IMR-90 (cell line): ENCODE data around the gene USP14. TPM values are rescaled to one million over a fixed set of nuclear protein-coding genes. Genes with fewer than 3 reads are reported as not detected.
"Not testable (repeated sequence)": the region's sequence is repeated elsewhere in the genome, so short reads cannot be mapped to it uniquely, and the experiment has no call there.

ENCODE experiments used
- ATAC-seq: fragments of 200-7000 bp; cut with Tn5 transposase; 2 replicates; pipeline ENCODE4 v1.9.1; 2020; ENCODE audit warnings: low read depth, mild to moderate bottlenecking, moderate library complexity
- BruUV-seq: library from RNA; stranded (reverse); fragments of 400-500 nt; replicated peaks from 2 replicates; lab custom pipeline; 2021; lab: Mats Ljungman, UMichigan
- CTCF ChIA-PET: fragments of 300-600 bp; formaldehyde crosslinking; extraction: SDS; loops from one replicate; lab custom pipeline; 2021; ENCODE audit warnings: antibody characterized with exemption; lab: Yijun Ruan, JAX
- POLR2A ChIA-PET: fragments of 300-600 bp; sonication (Branson Sonifier 250); formaldehyde crosslinking; loops from one replicate; lab custom pipeline; 2022; ENCODE audit warnings: antibody characterized with exemption; ENCODE audit not compliant: unreplicated experiment; lab: Charles Lee
- DNase-seq: peaks from one replicate; pipeline ENCODE4 v3.0.0; 2013
- H2AFZ ChIP-seq: replicated peaks from 2 replicates; pipeline ENCODE3; 2013; ENCODE audit warnings: low read length, mild to moderate bottlenecking; ENCODE audit not compliant: poor library complexity
- H2AK5ac ChIP-seq: 2 replicates; pipeline ENCODE4 v1.6.1; 2013; ENCODE audit warnings: low read depth, low read length, inconsistent platforms
- H2AK9ac ChIP-seq: replicated peaks from 2 replicates; pipeline ENCODE3; 2013; ENCODE audit warnings: mild to moderate bottlenecking, low read depth, low read length, moderate library complexity; ENCODE audit not compliant: poor library complexity
- H2BK120ac ChIP-seq: 2 replicates; pipeline ENCODE4 v1.6.1; 2013; ENCODE audit warnings: low read depth, low read length, inconsistent platforms
- H2BK15ac ChIP-seq: 3 replicates; pipeline ENCODE4 v1.6.1; 2013; ENCODE audit warnings: low read depth, low read length, inconsistent platforms
- H2BK20ac ChIP-seq: 2 replicates; pipeline ENCODE4 v1.6.1; 2013; ENCODE audit warnings: low read depth, mild to moderate bottlenecking, inconsistent platforms, low read length, moderate library complexity
- H2BK5ac ChIP-seq: 2 replicates; pipeline ENCODE4 v1.6.1; 2013; ENCODE audit warnings: mild to moderate bottlenecking, low read depth, low read length, inconsistent platforms; ENCODE audit not compliant: poor library complexity, severe bottlenecking
- H3K14ac ChIP-seq: replicated peaks from 2 replicates; pipeline ENCODE4 v1.6.1; 2013; ENCODE audit warnings: low read depth, low read length, inconsistent platforms
- H3K18ac ChIP-seq: 2 replicates; pipeline ENCODE4 v1.6.1; 2013; ENCODE audit warnings: low read depth, low read length, control low read depth
- H3K23ac ChIP-seq: 2 replicates; pipeline ENCODE4 v1.6.1; 2013; ENCODE audit warnings: low read depth, low read length, inconsistent platforms
- H3K27ac ChIP-seq: 2 replicates; pipeline ENCODE4 v1.5.1; 2013; ENCODE audit warnings: mild to moderate bottlenecking, control low read depth, low read length; ENCODE audit not compliant: insufficient read depth
- H3K27me3 ChIP-seq: 2 replicates; pipeline ENCODE4 v1.6.1; 2013; ENCODE audit warnings: low read length; ENCODE audit not compliant: control insufficient read depth, insufficient read depth
- H3K36me3 ChIP-seq: 2 replicates; pipeline ENCODE4 v1.6.1; 2013; ENCODE audit warnings: low read length, mixed read lengths; ENCODE audit not compliant: control insufficient read depth, insufficient read depth
- H3K4ac ChIP-seq: 2 replicates; pipeline ENCODE4 v1.6.1; 2013; ENCODE audit warnings: low read depth, low read length, inconsistent platforms
- H3K4me1 ChIP-seq: 2 replicates; pipeline ENCODE4 v1.6.1; 2013; ENCODE audit warnings: low read length, mixed read lengths; ENCODE audit not compliant: control insufficient read depth, insufficient read depth
- H3K4me2 ChIP-seq: 2 replicates; pipeline ENCODE4 v1.6.1; 2013; ENCODE audit warnings: low read depth, mild to moderate bottlenecking, control low read depth, low read length, moderate library complexity
- H3K4me3 ChIP-seq: 2 replicates; pipeline ENCODE4 v1.5.1; 2013; ENCODE audit warnings: low read depth, mild to moderate bottlenecking, control low read depth, low read length, moderate library complexity; ENCODE audit not compliant: insufficient read depth
- H3K56ac ChIP-seq: 2 replicates; pipeline ENCODE4 v1.6.1; 2013; ENCODE audit warnings: low read length, inconsistent platforms; ENCODE audit not compliant: insufficient read depth; ENCODE audit errors: extremely low read depth
- H3K79me1 ChIP-seq, 2 experiments: 2 replicates each; pipeline ENCODE4 v1.6.1; 2013; ENCODE audit warnings: low read length in 2 of 2, inconsistent platforms in 1 of 2, low read depth in 1 of 2
- H3K9ac ChIP-seq: 2 replicates; pipeline ENCODE4 v1.6.1; 2013; ENCODE audit warnings: low read depth, low read length, control low read depth
- H3K9me1 ChIP-seq: 2 replicates; pipeline ENCODE4 v1.6.1; 2013; ENCODE audit warnings: low read length, inconsistent platforms; ENCODE audit not compliant: insufficient read depth
- H3K9me3 ChIP-seq: 2 replicates; pipeline ENCODE4 v1.6.1; 2013; ENCODE audit warnings: low read length; ENCODE audit not compliant: control insufficient read depth, insufficient read depth
- H4K20me1 ChIP-seq: 2 replicates; pipeline ENCODE4 v1.6.1; 2013; ENCODE audit warnings: low read length, inconsistent platforms; ENCODE audit not compliant: insufficient read depth
- H4K5ac ChIP-seq: 2 replicates; pipeline ENCODE4 v1.6.1; 2013; ENCODE audit warnings: mild to moderate bottlenecking, low read depth, low read length, control low read depth
- H4K8ac ChIP-seq, 2 experiments: 2 replicates each; pipeline ENCODE4 v1.6.1; 2013; ENCODE audit warnings: low read depth in 2 of 2, low read length in 2 of 2, control low read depth in 1 of 2, inconsistent platforms in 1 of 2
- H4K91ac ChIP-seq: 2 replicates; pipeline ENCODE4 v1.6.1; 2013; ENCODE audit warnings: low read depth, low read length, inconsistent platforms; ENCODE audit not compliant: insufficient read depth
- NFE2L2 ChIP-seq: fragments of 150-350 bp; IDR thresholded peaks from 2 replicates; pipeline ENCODE4 v1.6.1; 2016; ENCODE audit warnings: low read depth, mild to moderate bottlenecking, low read length
- WGBS, 2 experiments: methylation state at CpG; one replicate each; pipeline versions ENCODE4 v1.1.5 to v1.1.7; 2013; ENCODE audit warnings: missing lambda C conversion rate in 2 of 2; ENCODE audit not compliant: insufficient read length in 1 of 2; ENCODE audit errors: extremely low coverage in 2 of 2; 5-methylcytosine and 5-hydroxymethylcytosine counted together
- dilution Hi-C: fragments of 300-500 bp; cut with HindIII; formaldehyde crosslinking; loops from one replicate; pipeline ENCODE4 v1.14.3; 2018; ENCODE audit warnings: low sequenced_read_pairs; ENCODE audit not compliant: unreplicated experiment
- in situ Hi-C: fragments of 300-500 bp; cut with MboI; formaldehyde crosslinking; loops from 3 replicates; pipeline ENCODE4 v1.14.3; 2019; ENCODE audit warnings: low sequenced_read_pairs, inconsistent platforms, mixed read lengths
- intact Hi-C: fragments of 100-400 bp; cut with micrococcal nuclease; formaldehyde crosslinking; loops from 2 replicates; pipeline ENCODE4 v1.10.0; 2022
- polyA plus RNA-seq, 3 experiments: library from polyadenylated mRNA; depleted of rRNA; stranded (reverse); fragments of >200 nt; gene quantifications; 2 replicates each; pipeline ENCODE4 v1.2.3, GENCODE V29; 2012; ENCODE audit warnings: low replicate concordance in 1 of 3
- total RNA-seq: library from RNA; depleted of rRNA; stranded (reverse); fragments of >200 nt; gene quantifications from 2 replicates; pipeline ENCODE4 v1.2.3, GENCODE V29; 2012

Gene USP14
- total and polyA plus RNA-seq, 2 of the 4 experiments (the other 2 are of a cell fraction): 11.5 to 32.4 TPM

- TF ChIP-seq NFE2L2: peak; percentile 34; the same call in 1 of the 2 replicates
Measured at GRCh38 chr18:158128-159036, at the start of gene USP14 (continued).

- H3K27ac ChIP-seq, H3K4ac ChIP-seq, H3K18ac ChIP-seq, in situ Hi-C loops, dilution Hi-C loops, H3K4me1 ChIP-seq, BruUV-seq, H3K27me3 ChIP-seq, H3K14ac ChIP-seq, H4K20me1 ChIP-seq, H3K36me3 ChIP-seq, H2AFZ ChIP-seq, intact Hi-C loops, DNase-seq, H3K56ac ChIP-seq, H2AK9ac ChIP-seq, H4K8ac ChIP-seq, H4K91ac ChIP-seq, H3K9me3 ChIP-seq, CTCF ChIA-PET, H3K9ac ChIP-seq, H2BK20ac ChIP-seq, H3K9me1 ChIP-seq, H2BK15ac ChIP-seq, H3K79me1 ChIP-seq, H3K4me3 ChIP-seq, H2BK120ac ChIP-seq, H2AK5ac ChIP-seq, H2BK5ac ChIP-seq, H3K23ac ChIP-seq, H4K5ac ChIP-seq, POLR2A ChIA-PET, H3K4me2 ChIP-seq: not testable (repeated sequence)
- no CpG with 5 or more reads among the region's 3 CpGs for WGBS, 2 experiments
- ATAC-seq: peak; percentile 40
Measured at GRCh38 chr18:108665-109063, 49.7 kb upstream of the USP14 start.
